AG09319 (cell line): Measurements from ENCODE around the gene DYDC2.

Experiments used
- DNase-seq: peaks from one replicate; pipeline ENCODE4 v3.0.0-alpha.2; 2010; ENCODE audit warnings: low read depth; ENCODE audit errors: extremely low read depth
- TF ChIP-seq, protein P1 (sequence below): IDR thresholded peaks from 2 replicates; pipeline ENCODE4 v1.5.1; 2011; ENCODE audit warnings: low read depth, mild to moderate bottlenecking, inconsistent platforms, low read length, moderate library complexity

Gene DYDC2

GRCh38 chr10:80390740-80391139, 34.2 kb downstream of the DYDC2 start:
- no peak for DNase-seq
- TF ChIP-seq, protein P1, sequence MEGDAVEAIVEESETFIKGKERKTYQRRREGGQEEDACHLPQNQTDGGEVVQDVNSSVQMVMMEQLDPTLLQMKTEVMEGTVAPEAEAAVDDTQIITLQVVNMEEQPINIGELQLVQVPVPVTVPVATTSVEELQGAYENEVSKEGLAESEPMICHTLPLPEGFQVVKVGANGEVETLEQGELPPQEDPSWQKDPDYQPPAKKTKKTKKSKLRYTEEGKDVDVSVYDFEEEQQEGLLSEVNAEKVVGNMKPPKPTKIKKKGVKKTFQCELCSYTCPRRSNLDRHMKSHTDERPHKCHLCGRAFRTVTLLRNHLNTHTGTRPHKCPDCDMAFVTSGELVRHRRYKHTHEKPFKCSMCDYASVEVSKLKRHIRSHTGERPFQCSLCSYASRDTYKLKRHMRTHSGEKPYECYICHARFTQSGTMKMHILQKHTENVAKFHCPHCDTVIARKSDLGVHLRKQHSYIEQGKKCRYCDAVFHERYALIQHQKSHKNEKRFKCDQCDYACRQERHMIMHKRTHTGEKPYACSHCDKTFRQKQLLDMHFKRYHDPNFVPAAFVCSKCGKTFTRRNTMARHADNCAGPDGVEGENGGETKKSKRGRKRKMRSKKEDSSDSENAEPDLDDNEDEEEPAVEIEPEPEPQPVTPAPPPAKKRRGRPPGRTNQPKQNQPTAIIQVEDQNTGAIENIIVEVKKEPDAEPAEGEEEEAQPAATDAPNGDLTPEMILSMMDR, result no peak

DNA sequence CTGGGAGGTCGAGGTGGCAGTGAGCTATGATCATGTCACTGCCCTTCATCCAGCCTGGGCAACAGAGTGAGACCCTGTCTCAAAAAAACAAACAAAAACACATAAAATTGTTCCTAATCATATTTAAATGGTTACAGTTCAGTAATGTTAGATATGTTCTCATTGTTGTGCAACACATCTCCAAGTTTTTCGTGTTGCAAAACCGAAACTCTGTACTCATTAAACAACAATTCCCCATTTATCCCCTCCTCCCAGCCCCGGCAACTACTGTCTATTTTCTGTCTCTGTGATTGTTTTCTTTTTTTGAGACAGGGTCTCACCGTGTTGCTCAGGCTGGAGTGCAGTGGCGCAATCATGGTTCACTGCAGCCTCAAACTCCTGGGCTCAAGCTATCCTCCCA, 35.7 kb downstream of the DYDC2 start:
- TF ChIP-seq, protein P1, result no peak
- no peak for DNase-seq

- no peak for DNase-seq
These were observed 37.9 kb downstream of the DYDC2 start for GRCh38 chr10:80394358-80394916.

GRCh38 chr10:80397014-80397413, 40.4 kb downstream of the DYDC2 start:
- TF ChIP-seq, protein P1, result no peak
- no peak for DNase-seq

More at GRCh38 chr10:80394358-80394916, 37.9 kb downstream of the DYDC2 start:
- TF ChIP-seq, protein P1, result no peak

DNA sequence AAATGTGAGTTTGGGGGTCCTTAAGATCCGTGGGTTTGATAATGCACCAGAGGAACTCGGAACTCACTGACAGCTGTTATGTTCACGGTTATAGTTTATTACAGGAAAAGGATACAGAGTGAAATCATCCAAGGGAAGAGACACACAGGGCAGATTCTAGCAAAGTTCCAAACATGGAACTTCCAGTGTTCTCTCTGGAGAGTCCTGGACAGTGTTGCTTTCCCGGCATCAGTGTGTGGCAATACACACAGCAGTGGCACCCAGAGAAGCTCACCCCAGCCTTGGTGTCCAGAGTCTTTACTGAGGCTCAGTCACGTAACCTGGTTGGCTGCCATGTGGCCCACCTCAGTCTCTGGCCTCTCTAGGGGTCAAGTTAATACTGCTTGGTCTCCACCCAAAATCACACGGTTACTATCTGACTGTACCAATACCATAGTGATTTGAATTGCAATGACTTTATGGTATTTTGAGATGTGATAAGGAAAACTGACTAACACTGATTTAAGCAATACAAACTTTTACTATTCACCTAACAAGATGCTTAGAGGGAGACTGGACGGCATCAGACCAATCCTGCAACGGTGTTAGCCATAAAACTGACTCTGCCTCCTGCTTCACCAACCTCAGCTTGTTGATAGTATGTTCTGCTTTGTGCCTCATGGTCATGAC, 43.7 kb downstream of the DYDC2 start:
- DNase-seq, result no peak
- TF ChIP-seq, protein P1, result no peak

DNA sequence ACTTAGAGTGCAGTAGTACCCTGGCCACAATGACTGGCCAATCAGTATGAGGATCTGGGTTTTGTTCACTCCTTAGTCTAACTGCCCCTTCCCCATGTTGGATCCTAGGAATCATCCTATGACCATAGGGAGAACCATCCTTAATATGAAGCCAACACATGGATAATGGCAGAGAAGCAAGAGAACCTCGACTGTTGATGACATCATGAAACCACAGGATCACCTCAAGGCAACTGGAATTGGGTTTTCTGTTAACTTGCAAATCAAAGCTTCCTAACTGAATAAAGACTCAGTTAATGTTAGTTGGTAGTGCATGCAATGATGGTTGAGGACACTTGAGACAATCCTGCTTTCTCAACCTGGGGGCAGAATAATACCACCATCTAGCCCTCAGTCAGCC, 48.5 kb downstream of the DYDC2 start:
- DNase-seq, result no peak
- TF ChIP-seq, protein P1, result no peak

DNA sequence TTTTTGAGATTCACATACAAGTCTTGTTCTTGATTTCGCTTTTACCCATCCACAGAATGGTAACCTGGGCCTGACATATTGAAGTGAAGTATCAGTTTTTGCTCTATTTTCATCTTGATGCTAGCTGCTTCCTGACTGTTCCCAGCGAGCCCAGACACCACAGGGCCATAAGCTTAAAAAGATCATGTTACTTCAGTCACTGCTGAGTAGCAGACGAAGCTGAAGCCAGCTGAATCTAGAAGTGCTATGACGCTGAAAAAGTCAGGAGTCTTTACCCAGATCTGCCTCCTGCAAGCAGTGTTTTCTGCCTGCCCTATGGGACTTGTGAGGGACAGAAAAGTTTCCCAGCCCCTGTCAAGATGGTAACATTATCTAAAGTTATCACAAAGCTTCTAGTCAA, 49.0 kb downstream of the DYDC2 start:
- TF ChIP-seq, protein P1, result no peak
- DNase-seq, result no peak
